ENCODE measurements around the gene TMPRSS7.

The TMPRSS7 gene

GRCh38 chr3:112127522-112128494 is 93.3 kb downstream of the TMPRSS7 start:
- no peak for DNase-seq (ENCODE audit: low spot score)

DNA sequence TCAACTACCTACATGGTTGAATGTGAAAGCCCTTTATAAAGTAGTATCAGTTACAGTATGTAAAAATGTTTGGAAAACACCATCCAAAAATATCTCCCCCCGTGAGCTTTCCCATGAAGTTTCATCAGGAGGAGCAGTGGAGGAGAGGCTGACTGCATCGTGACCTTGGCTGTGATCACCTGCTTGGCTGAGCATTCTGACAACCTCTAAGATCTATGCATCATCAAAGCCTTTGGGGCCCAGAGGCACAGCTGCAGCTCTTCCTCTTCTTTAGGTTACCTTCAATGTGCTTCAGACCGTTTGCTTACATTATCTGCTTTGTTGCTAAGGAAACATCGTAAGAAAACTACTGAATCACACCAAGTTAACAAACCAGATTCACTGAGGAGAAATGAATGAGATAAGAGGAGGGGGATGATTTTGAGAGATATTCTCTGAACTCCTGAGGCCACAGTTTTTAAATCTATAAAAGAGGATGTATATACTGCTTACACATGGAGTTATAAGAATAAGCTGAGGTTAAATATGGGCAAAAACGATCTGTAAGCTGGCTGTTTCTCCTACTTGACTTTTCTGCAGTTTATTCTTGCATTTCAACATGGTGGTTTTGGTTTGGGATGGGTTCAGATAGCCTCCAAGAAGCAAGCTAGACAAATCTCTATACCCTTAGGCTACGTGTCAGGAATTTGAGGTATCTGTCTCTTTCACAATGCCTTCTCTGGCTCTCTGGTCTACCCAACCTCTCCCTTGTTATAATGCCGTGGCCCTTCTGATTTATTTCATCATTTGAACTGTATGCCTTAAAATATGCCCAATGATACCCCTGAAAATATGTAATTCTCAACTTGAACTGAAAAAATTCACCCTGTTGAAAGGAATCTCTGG is 94.5 kb downstream of the TMPRSS7 start:
- no peak for DNase-seq (ENCODE audit: low spot score)

DNA sequence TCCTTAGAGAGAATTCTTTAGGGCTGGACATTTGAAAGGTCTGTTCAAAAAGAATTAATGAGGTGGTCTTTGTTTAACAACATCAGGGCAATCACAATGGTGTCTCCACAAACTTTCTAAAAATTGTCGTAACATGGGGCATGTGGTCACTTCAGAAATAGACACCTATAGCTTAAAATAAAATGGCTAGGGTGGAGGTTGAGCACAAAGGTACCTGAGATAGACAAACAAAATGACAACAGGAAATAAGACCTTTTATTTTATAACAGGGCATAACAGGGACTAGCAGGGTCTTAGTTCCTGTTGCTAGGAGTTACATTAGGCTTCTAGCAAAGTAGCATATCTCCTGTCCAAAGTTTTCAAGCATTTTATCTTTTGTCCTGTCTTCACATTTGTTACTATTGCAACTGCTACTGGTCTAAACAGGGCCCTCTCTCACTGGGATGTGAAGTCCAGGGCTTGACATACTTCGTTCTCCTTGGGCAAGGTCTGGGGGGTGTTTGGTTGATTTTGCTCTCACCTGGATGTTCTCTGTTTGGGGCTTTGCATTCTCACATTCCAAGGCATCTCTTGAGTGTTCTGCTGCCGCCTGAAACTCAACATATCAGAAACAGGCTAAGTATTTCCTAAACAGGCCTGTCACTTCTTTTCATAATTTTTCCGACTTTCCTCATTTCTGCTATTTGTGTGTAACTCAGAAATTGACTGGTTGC is 95.5 kb downstream of the TMPRSS7 start:
- no peak for DNase-seq (ENCODE audit: low spot score)

DNA sequence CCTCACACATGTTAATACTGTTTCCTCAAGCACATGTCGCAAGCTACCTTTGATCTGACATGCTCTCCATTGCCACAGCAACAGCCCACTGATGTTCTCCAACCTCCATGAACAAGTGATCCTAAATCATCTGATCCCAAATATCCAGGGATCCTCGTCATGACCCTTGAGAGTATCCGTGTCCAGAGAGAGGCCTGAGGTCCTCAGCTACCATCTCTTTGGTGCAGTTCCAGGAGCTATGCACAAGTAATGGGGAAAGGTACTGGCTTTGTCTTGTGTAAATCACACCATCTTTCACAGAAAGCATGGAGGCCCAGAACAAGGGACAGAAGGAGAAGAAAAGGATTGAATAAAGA is 96.1 kb downstream of the TMPRSS7 start:
- DNase-seq (ENCODE audit: low spot score), result no peak

All from hepatic stellate cell (primary cell).